Measurements from ENCODE around the gene UBE2F. TPM values are rescaled to one million over a fixed set of nuclear protein-coding genes. Genes with fewer than 3 reads are reported as not detected.

UBE2F gene
- total and polyA plus RNA-seq, 9 of the 15 experiments (the other 6 are each of a cell fraction or from before 2014, with no cell fraction given), result 18.1 to 88.1 (median 53.0) TPM

GRCh38 chr2:238013806-238014205, 47.0 kb downstream of the UBE2F start (continued):
- TF ChIP-seq PATZ1 (CRISPR knock-in tag; IDR thresholded peaks at IDR 0.05; ENCODE audit: borderline replicate concordance), result no peak
- TF ChIP-seq SREBF1 (IDR thresholded peaks at IDR 0.05; ENCODE audit: borderline replicate concordance, low read depth, low read length), result no peak
- no peak for TF ChIP-seq MTA2 (IDR thresholded peaks at IDR 0.05; ENCODE audit: low read depth)
- TF ChIP-seq FIP1L1 (IDR thresholded peaks at IDR 0.05; ENCODE audit: low read depth, low read length, poor library complexity, severe bottlenecking), result no peak
- no peak for TF ChIP-seq ZFP36 (IDR thresholded peaks at IDR 0.05; ENCODE audit: low read depth, low read length, partially characterized antibody)
- no peak for TF ChIP-seq ZNF146 (CRISPR knock-in tag; IDR thresholded peaks at IDR 0.05; ENCODE audit: unreplicated experiment)
- no peak for TF ChIP-seq NRF1 (conservative IDR thresholded peaks at IDR 0.05 in 1 of 2, IDR thresholded peaks at IDR 0.05 in 1 of 2)
- TF ChIP-seq GTF2F1 (IDR thresholded peaks at IDR 0.05; ENCODE audit: low read depth, low read length), result no peak
- no peak for TF ChIP-seq C11orf30 (IDR thresholded peaks at IDR 0.05; ENCODE audit: low read depth)

- Histone ChIP-seq H4K20me1 (replicated peaks; ENCODE audit: control insufficient read depth, insufficient read depth, low read length) (no peaks in the 10 kb centered on the region), H3K79me2 (ENCODE audit: control insufficient read depth, insufficient read depth, low read length) (no peaks in the 10 kb centered on the region; the same call in 2 of the 3 replicates), H3K27ac (ENCODE audit: extremely low read depth, low read depth, low read length) (no peak overlapping the region), H3K36me3 (ENCODE audit: control insufficient read depth, insufficient read depth, low read length) (peaks cover 41% of the 10 kb centered on the region; the same call in 2 of the 3 replicates), H3K4me2 (ENCODE audit: insufficient read depth, low read length) (no peak overlapping the region), H3K9me3 (replicated peaks; ENCODE audit: control insufficient read depth, insufficient read depth, low read depth, low read length) (no peaks in the 10 kb centered on the region), H3K9ac (ENCODE audit: insufficient read depth in 1 of 2, low read depth in 2 of 2, low read length in 2 of 2) (no peak overlapping the region; a peak in 1 of 4 replicates), H3K9me1 (ENCODE audit: control insufficient read depth, insufficient read depth, low read length) (no peaks in the 10 kb centered on the region), H3K4me3 (no peak overlapping the region), H3K27me3 (ENCODE audit: control insufficient read depth in 2 of 2, insufficient read depth in 2 of 2, low read length in 2 of 2) (no peaks in the 10 kb centered on the region), H2AFZ (ENCODE audit: low read depth, low read length) (no peak overlapping the region), H3K4me1 (replicated peaks in 1 of 2; ENCODE audit: control insufficient read depth in 2 of 2, insufficient read depth in 2 of 2, low read length in 2 of 2) (no peaks in the 10 kb centered on the region)
- DNase-seq (ENCODE audit: extremely low read depth in 1 of 4, low spot score in 3 of 4) (no peak), FAIRE-seq (no peak), ATAC-seq (no peak)
- ChIA-PET CTCF (ENCODE audit: low intra/inter-chr PET ratio) (interaction anchor here (0.6 kb wide), 1 partner anchor 49 kb away, joined by 4 read pairs; no protein-coding TSS in a partner anchor), POLR2A (no interaction called here)
- 52% methylated on average over 4 of the region's 4 CpGs for WGBS (ENCODE audit: insufficient coverage, low coverage, missing lambda C conversion rate)
- in situ Hi-C loops (cut with MboI) (no loop called here), intact Hi-C loops (cut with micrococcal nuclease) (no loop called here)
- TF ChIP-seq FOXO4 (CRISPR knock-in tag; IDR thresholded peaks at IDR 0.05), result no peak
- no peak for TF ChIP-seq ZNF431 (CRISPR knock-in tag; IDR thresholded peaks at IDR 0.05)
- TF ChIP-seq U2AF1 (optimal IDR thresholded peaks at IDR 0.05; ENCODE audit: low read depth, low read length), result no peak
- no peak for TF ChIP-seq CSDE1 (IDR thresholded peaks at IDR 0.05)
- 0 out of 6 replicates have a peak, but pooled peaks of 1 of the 3 experiments have one; percentile 6 for TF ChIP-seq CTCF (IDR thresholded peaks at IDR 0.05 in 2 of 3, conservative IDR thresholded peaks at IDR 0.05 in 1 of 3; ENCODE audit: insufficient read depth in 2 of 3, low read depth in 1 of 3, low read length in 3 of 3)
- no peak for TF ChIP-seq CHCHD3 (CRISPR knock-in tag; IDR thresholded peaks at IDR 0.05)
- no peak for TF ChIP-seq TEAD2 (tag; IDR thresholded peaks at IDR 0.05)
- BruUV-seq (replicated peaks), result no TSS peak
Measured at GRCh38 chr2:238015705-238016104, 48.9 kb downstream of the UBE2F start.

All from K562 (cell line).